Measurements from ENCODE around the gene MLPH. TPM values are rescaled to one million over a fixed set of nuclear protein-coding genes. Genes with fewer than 3 reads are reported as not detected.

MLPH gene
- total and polyA plus RNA-seq, 2 donors (not counting 1 experiment from before 2014, with no cell fraction given), result not detected

- TF ChIP-seq CTCF (IDR thresholded peaks at IDR 0.05) (no peak), EZH2 (IDR thresholded peaks at IDR 0.05; ENCODE audit: borderline replicate concordance, insufficient read depth, low read depth, low read length, poor library complexity, severe bottlenecking) (no peak)
- whole genome bisulfite sequencing (ENCODE audit: insufficient coverage), result 94% methylated on average over 15 of the region's 16 CpGs
- Histone ChIP-seq H3K4me2 (replicated peaks; ENCODE audit: low read depth, low read length, poor library complexity, severe bottlenecking) (no peak overlapping the region), H3K4me3 (ENCODE audit: control extremely low read depth in 1 of 5, extremely low read depth in 1 of 5, insufficient read depth in 1 of 5, low read depth in 2 of 5, low read length in 4 of 5) (no peak overlapping the region), H3K9me3 (ENCODE audit: control extremely low read depth in 1 of 3, control insufficient read depth in 2 of 3, insufficient read depth in 1 of 3, low read length in 2 of 3) (peaks cover 0 to 11% (median 3%) of the 10 kb centered on the region in 3 donors), H2AFZ (ENCODE audit: insufficient read depth, low read depth, low read length, poor library complexity, severe bottlenecking) (no peak overlapping the region), H3K9ac (ENCODE audit: low read length) (no peak overlapping the region), H4K20me1 (ENCODE audit: control insufficient read depth, insufficient read depth, low read length, poor library complexity, severe bottlenecking) (no peaks in the 10 kb centered on the region), H3K27ac (ENCODE audit: low read length in 2 of 2) (no peak overlapping the region), H3K27me3 (replicated peaks in 1 of 4; ENCODE audit: control extremely low read depth in 1 of 4, control insufficient read depth in 3 of 4, insufficient read depth in 4 of 4, low read length in 3 of 4) (peaks cover 0 to 9% (median 2%) of the 10 kb centered on the region in 4 experiments), H3K36me3 (replicated peaks in 1 of 2; ENCODE audit: control extremely low read depth in 1 of 2, control insufficient read depth in 1 of 2, extremely low read depth in 1 of 2, insufficient read depth in 2 of 2, low read length in 1 of 2) (no peaks in the 10 kb centered on the region), H3K4me1 (ENCODE audit: control insufficient read depth in 2 of 2, insufficient read depth in 2 of 2, low read length in 2 of 2) (peaks cover 0 to 7% of the 10 kb centered on the region in 2 donors), H3K79me2 (ENCODE audit: control insufficient read depth, insufficient read depth, low read length) (no peaks in the 10 kb centered on the region)
- H3K27me3 Mint-ChIP-seq, result peaks cover 19% of the 10 kb centered on the region
- H3K9me3 Mint-ChIP-seq (ENCODE audit: insufficient read depth), result peaks cover 4% of the 10 kb centered on the region
- ChIA-PET POLR2A (no interaction called here), CTCF (interaction anchor here (1.2 kb wide), 2 partner anchors 54 to 55 kb away, joined by 3 to 4 read pairs; no protein-coding TSS in a partner anchor)
- no peak for DNase-seq
- H3K4me3 Mint-ChIP-seq, result no peak overlapping the region
- peaks cover 6% of the 10 kb centered on the region for H3K4me1 Mint-ChIP-seq
- ATAC-seq (ENCODE audit: low read depth), result no peak
- intact Hi-C loops (cut with micrococcal nuclease), result no loop called here
- H3K27ac Mint-ChIP-seq, result no peak overlapping the region
Observed at GRCh38 chr2:237567276-237568029, 80.4 kb downstream of the MLPH start.

- DNase-seq, result no peak
- CTCF ChIA-PET, result interaction anchor here (1.2 kb wide), 1 partner anchor 55 kb away, joined by 4 read pairs; no protein-coding TSS in a partner anchor
Observed at GRCh38 chr2:237568121-237568660, 81.1 kb downstream of the MLPH start.

More at GRCh38 chr2:237568121-237568660, 81.1 kb downstream of the MLPH start:
- Histone ChIP-seq H3K79me2 (ENCODE audit: control insufficient read depth, insufficient read depth, low read length) (no peaks in the 10 kb centered on the region), H2AFZ (ENCODE audit: insufficient read depth, low read depth, low read length, poor library complexity, severe bottlenecking) (no peak overlapping the region), H3K36me3 (replicated peaks in 1 of 2; ENCODE audit: control extremely low read depth in 1 of 2, control insufficient read depth in 1 of 2, extremely low read depth in 1 of 2, insufficient read depth in 2 of 2, low read length in 1 of 2) (no peaks in the 10 kb centered on the region), H3K27me3 (replicated peaks in 1 of 4; ENCODE audit: control extremely low read depth in 1 of 4, control insufficient read depth in 3 of 4, insufficient read depth in 4 of 4, low read length in 3 of 4) (peaks cover 0 to 14% (median 2%) of the 10 kb centered on the region in 4 experiments), H3K27ac (ENCODE audit: low read length in 2 of 2) (no peak overlapping the region), H3K4me1 (ENCODE audit: control insufficient read depth in 2 of 2, insufficient read depth in 2 of 2, low read length in 2 of 2) (peaks cover 0 to 7% of the 10 kb centered on the region in 2 donors), H3K9me3 (ENCODE audit: control extremely low read depth in 1 of 3, control insufficient read depth in 2 of 3, insufficient read depth in 1 of 3, low read length in 2 of 3) (peaks cover 0 to 11% (median 3%) of the 10 kb centered on the region in 3 donors), H3K4me2 (replicated peaks; ENCODE audit: low read depth, low read length, poor library complexity, severe bottlenecking) (no peak overlapping the region), H3K9ac (ENCODE audit: low read length) (no peak overlapping the region), H4K20me1 (ENCODE audit: control insufficient read depth, insufficient read depth, low read length, poor library complexity, severe bottlenecking) (no peaks in the 10 kb centered on the region), H3K4me3 (ENCODE audit: control extremely low read depth in 1 of 5, extremely low read depth in 1 of 5, insufficient read depth in 1 of 5, low read depth in 2 of 5, low read length in 4 of 5) (no peak overlapping the region)
- intact Hi-C loops (cut with micrococcal nuclease), result no loop called here
- H3K9me3 Mint-ChIP-seq (ENCODE audit: insufficient read depth), result peaks cover 4% of the 10 kb centered on the region
- WGBS (ENCODE audit: insufficient coverage), result 73% methylated on average over 9 of the region's 9 CpGs
- no peak for ATAC-seq (ENCODE audit: low read depth)
- H3K4me3 Mint-ChIP-seq, result no peak overlapping the region
- POLR2A ChIA-PET, result no interaction called here
- no peak for TF ChIP-seq EZH2 (IDR thresholded peaks at IDR 0.05; ENCODE audit: borderline replicate concordance, insufficient read depth, low read depth, low read length, poor library complexity, severe bottlenecking)
- no peak for TF ChIP-seq CTCF (IDR thresholded peaks at IDR 0.05)
- H3K27me3 Mint-ChIP-seq, result peaks cover 16% of the 10 kb centered on the region
- H3K4me1 Mint-ChIP-seq, result peaks cover 6% of the 10 kb centered on the region
- no peak overlapping the region for H3K27ac Mint-ChIP-seq

Data from B cell (primary cell).